NCI-H146 (cell line): ENCODE data around the gene MAN1C1.
A peak's percentile ranks its signal among the peaks of the same experiment; 100 is the strongest.

Experiments used
- DNase-seq: peaks from one replicate; lab custom pipeline; 2025; lab: John Stamatoyannopoulos, UW

MAN1C1 gene

DNA sequence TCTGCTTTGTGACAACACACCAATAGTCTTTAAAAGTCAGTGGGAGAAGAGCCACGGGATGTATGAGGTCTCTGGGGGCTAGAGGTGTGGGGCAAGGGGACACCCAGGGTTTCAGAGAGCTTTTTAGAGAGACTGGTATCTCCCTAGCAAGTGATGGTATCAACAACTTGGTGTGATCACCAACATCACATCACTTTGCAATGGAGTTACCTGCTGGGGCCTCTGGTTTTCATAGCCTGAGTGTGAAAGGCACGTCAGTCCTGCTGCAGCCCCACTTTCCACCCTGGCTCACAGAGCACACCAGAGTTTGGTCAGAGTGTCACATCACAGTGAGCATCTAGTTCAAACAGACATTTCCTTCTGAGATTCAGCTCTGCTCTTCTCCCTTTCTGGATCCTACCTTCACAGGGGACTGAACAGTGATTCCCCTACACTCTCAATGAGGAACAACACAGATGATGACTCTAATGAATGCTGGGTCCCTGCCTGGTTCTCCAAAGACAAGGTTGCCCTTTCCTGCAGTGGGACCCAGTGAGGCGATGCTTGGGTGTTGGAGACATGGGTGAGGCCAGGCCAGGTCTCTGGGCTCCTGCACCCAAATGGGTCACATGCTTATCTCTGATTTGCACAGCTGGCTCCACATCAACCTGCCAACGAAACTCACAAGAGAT lies 2.0 kb upstream of the MAN1C1 start:
- DNase-seq = no peak

DNA sequence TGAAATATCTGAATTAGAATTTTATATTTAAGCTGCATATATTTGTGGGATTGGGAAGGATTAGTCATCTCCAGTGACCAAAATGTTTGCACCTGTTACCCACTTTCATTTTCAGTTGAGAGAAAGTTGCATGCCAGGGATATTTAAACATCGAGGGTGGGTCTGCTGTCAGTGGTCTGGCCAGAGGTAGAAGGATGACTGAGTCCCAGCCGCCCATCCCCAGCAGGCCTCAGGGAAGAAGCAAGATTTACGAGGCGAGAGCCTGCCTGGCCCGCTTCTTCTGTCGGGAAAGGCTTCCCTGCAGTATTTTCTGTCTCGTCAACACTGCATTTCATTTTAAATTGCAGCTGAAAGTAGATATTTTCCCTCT lies 1.4 kb upstream of the MAN1C1 start:
- no peak for DNase-seq

DNA sequence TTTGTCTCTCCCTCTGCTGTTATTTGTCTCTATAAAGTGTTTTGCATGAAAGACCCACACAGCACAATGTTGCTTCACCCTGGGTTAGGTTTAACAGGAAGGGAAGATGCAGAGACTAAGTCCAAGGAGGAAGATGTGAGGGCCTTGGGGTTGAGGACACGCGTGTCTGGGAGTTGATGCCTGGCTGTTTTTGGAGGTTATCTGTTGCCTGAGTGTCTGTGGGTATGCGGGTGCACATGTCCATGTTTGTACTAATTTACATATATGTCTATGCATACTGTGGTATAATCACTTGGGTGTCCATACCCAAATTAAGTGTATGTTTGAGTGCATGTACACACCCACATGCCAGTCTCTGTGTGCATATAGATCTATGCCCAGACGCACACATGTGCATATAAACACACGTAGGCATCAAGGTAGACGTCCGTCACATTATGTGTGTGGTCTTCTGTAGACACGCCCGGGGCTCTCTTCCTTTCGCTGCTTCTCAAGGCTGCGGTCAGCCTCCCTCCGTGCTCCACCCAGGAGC lies 962 bp upstream of the MAN1C1 start:
- DNase-seq = no peak

DNA sequence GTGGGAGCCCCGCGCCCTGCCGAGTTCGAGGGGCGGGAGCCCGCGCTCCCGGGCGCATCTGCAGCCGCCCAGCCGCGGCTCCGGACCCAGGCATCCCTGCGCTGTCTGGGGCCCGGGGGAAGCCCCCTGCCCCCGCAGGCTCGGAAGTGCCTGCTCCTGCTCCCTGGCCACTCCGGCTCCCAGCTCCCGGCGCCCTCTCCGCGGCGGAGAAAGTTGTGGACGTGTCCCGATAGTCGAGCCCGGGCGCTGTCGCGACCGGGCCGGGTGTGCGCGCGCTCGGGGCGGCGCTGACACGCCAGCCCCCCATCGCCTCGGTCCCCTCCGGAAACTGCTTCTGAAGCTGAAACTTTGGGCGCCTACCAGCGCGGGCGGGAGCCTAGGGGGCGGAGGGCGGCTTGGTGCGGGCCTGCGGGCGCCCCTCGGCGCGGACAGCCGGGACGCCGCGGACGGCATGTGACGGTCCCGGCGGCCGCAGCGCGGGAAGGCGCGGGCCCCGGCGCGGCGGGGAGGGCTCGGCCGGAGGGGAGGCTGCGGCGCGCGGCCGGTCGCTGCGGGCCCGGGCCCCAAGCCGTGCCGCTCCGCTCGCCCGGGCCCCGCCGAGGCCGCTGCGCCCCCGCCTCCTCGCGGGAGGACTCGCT lies 515 bp downstream of the MAN1C1 start:
- no peak for DNase-seq

DNA sequence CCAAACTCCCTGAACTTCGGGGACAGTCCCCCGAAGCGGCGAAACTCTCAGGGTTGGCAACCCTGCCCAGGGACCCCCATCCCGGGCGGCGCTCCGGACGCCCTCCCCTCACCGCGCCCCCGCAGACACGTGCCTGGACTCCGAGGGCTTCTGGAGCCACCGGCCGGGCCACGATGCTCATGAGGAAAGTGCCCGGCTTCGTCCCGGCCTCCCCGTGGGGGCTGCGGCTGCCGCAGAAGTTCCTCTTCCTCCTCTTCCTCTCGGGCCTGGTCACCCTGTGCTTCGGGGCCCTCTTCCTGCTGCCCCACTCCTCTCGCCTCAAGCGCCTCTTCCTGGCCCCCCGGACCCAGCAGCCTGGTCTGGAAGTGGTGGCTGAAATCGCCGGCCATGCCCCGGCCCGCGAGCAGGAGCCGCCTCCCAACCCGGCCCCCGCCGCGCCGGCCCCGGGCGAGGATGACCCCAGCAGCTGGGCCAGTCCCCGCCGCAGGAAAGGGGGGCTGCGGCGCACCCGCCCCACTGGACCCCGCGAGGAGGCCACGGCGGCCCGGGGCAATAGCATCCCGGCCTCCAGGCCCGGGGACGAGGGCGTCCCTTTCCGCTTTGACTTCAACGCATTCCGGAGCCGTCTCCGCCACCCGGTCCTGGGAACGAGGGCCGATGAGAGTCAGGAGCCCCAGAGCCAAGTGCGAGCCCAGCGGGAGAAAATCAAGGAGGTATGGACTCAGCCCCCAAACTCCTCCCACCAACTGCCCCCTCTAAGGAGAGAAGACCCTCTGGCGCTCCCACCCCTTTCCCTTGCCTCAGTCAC lies 1.2 kb downstream of the MAN1C1 start:
- no peak for DNase-seq

DNA sequence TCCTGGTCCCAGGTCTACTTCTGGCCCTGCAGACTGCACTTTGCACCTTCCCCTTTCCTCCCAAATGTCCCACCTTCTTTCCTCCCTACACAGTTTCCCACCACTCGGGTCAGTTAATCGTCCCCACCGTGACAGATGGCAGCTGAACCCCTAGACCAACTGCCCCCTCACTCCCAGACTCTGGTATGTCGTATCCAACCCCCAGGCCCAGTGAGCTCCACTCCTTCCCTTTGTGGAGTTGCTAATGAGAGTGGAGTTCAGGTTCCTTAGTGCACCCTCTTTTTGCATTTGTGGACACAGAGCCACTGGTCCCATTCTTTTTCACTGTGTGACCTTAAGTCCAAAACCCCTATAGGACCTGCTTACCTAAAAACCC lies 1.8 kb downstream of the MAN1C1 start:
- DNase-seq = no peak

DNA sequence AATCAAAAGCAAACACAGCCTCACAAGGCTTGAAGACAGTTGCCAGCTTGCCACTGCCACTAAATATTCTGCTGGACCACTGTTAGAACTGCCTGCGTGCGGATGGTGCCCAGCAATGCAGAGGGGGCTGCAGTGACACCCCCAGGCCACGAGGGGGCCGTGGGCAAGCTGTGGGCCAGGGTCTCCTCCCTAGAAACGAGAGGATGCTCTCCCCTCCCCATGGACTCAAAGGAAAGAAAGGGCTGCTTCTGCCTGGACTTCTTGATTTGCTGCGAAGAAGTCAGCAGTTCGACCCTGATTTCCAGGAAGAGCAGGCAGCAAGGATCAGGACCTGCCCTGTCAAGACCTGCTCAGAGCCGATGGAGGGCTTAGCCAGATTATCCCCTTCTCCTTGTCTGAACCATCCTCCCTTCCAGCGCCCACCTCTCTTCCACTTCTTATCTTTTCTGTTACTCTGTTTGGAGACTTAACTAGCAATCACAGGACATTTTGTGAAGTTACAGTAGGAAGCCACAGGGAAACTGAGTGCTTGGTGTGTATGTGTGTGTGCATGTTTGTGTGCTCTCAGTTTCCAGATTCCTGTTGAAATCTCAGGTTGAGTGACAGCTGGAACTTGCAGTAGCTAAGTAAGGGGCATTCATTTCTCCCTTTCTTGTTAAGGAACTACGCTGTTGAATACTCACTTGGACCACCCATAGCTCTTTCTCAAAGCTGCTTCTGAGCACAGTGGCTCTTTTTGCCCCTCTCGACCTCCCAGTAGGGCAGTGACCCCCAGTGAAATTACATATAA lies 2.7 kb downstream of the MAN1C1 start:
- peak; percentile 31 for DNase-seq

DNA sequence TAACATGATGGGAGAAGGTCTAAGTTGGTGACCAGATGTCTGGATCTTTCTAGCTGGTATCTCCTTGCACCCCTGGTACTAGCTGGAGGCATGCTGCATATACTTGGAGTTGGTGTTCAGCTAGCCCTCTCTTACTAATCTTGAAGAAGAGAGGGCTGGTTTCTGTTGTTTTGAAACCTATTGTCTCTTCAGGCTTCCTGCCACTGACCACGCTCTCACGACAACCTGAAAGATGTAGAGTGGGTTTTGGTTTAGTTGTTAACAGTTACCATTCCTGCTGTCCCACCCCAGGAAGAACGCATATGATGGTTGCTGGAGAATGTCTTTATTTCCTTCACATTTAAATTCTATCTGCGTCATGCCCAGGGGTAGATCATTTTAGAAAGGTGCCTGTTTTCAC lies 3.6 kb downstream of the MAN1C1 start:
- DNase-seq = no peak

DNA sequence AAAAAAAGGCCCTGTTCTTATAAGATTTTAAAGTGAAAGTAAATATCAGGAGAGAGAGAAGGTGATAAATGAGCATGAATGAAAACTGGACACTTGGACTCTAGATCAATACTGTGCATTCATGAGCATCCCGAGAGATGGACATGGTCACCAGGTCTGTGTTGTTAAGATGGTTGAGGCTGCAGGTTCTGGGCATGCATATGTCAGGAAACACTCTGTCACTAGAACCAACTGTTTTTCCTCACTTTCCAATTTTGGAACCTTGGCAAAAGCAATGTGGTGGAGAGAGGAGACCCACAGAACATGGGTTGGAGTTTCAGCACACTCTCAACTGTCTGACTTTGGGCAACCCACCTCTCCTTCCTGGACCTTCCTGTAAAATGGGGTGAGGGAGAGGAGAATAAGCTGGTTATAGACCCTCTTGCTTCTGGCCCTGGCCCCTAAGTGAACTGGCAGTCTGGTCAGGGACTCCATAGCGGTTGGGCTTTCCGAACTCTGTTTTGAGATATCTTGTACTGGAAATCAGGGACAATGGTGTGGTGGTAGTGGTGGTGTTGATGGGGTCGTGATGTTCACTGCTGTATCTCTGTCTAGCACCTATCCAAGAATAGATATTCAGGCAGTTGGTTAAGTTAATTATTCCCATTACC lies 4.2 kb downstream of the MAN1C1 start:
- no peak for DNase-seq

DNA sequence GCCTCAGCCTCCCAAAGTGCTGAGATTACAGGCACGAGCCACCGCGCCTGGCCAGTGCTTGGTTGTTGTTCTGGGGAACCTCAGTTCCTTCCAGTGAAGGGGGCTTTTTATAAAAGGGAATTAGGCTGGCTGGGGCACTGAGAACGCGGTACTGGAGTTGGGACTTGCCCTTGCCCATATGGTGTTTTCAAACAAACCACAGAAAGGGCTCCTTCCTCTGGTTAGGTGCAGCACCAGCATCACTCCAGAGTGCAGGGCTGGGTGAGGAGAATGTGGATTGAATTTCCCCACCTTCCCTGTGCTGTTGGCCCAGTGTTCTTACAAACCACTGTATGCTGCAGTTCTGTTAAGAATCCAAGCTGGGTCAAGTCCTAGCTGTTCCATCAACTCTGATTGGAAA lies 5.3 kb downstream of the MAN1C1 start:
- DNase-seq = no peak

DNA sequence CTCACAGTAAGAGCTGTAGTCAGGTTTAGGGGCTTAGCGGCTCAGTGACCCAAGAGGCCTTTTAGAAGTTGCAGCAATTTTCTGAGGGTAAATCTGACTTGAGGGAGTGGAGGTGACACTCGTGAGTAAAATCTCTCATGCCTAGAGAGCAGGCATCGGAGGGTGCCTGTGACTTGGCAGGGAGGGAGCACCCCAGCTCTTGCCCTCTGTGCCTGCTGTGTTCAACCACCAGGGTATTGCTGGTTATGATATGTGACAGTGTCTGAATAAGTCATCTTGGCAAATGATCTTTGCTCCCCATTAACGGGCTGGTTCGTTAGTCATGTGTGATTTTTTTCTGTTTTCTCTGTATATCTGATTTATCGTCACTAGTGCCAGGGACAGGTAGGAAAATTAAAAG lies 5.9 kb downstream of the MAN1C1 start:
- no peak for DNase-seq

DNA sequence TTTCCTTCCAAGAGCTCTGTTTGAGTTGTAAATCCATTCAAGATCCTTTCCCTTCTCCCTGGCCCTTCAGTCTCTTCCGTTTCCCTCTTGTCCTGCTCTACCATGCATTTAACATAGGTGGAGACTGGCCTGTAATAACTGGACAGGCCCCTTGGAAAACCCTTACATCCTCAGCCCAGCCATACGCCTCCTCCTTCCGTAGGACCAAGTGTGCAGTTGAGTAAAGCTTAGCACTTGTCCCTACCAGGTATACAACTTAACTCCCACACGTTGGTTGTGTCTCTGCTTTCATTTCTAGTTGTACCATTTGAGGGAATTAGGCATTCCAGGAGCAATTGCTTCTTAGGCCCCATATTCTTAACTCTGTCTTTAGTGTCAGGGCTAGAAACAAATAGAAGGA lies 6.4 kb downstream of the MAN1C1 start:
- DNase-seq = no peak

DNA sequence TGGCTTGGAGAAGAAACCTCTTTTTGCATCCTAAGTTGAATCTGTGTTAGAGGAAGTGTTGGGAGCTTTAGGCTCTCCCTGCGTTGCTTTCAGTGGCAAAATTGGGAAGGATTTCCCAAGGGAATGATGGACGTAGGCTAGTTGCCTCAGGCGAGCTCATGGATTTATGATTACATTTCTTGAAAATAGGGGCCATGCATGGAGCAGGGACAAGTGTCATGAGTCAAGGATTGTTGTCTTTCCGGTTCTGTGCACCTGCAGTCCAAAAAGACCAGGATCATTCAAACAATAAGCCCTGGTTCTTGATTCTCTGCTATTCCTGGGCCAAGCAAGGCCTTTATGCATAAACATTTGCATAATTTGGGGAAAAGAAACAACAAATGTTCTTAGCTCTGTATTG lies 7.1 kb downstream of the MAN1C1 start:
- DNase-seq = no peak

DNA sequence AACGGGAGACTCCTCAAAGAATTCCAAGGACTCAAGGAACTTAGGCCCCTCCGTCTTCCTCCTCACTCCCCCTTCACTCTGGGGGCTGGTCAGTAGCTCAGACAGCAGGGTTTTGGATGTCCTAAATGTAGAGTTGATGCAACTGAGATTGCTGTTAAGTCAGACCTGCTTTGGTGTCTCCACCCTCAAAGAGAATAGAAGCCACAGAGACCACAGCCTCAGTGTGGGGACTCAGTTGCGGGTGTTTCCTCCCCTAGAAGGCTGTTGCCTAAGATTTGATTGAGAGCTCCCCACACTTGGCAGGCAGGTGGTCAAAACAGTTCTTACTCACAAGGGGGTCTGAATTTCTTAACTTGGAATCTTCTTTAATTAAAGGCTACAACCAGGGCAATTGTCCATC lies 7.6 kb downstream of the MAN1C1 start:
- no peak for DNase-seq

DNA sequence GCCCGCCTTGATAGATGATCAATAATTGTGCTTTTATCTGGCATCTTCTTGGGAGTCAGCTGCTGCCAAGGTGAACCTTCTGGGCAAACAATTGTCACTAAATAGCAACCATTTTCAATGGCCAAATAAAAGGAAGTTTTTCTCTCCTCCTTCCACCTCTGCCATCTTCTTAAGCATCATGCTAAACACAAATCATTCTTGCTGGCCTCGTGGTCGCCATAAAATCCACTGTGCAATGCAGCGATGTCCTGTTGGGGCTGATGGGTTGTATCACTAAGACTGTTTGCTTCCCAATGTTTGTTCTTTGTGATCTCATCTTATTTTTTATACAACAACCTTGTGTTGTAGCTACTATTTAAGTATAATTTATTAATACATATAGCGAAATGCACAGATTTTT lies 8.0 kb downstream of the MAN1C1 start:
- no peak for DNase-seq

DNA sequence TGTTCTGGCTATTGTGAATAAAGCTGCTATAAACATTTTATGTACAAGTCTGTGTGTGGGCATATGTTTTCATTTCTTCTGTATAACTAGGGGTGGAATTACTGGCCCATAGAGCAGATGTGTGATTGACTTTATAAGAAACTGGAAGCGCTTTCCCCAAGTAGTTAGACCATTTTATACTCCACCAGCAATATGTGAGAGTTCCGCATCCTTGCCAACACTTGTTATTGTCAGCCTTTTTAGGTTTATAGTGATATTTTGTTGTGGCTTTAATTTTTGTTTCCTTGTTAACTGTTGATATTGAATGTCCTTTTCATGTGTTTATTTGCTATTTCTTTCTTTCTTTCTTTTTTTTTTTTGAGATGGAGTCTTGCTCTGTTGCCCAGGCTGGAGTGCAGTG lies 9.4 kb downstream of the MAN1C1 start:
- DNase-seq = no peak

DNA sequence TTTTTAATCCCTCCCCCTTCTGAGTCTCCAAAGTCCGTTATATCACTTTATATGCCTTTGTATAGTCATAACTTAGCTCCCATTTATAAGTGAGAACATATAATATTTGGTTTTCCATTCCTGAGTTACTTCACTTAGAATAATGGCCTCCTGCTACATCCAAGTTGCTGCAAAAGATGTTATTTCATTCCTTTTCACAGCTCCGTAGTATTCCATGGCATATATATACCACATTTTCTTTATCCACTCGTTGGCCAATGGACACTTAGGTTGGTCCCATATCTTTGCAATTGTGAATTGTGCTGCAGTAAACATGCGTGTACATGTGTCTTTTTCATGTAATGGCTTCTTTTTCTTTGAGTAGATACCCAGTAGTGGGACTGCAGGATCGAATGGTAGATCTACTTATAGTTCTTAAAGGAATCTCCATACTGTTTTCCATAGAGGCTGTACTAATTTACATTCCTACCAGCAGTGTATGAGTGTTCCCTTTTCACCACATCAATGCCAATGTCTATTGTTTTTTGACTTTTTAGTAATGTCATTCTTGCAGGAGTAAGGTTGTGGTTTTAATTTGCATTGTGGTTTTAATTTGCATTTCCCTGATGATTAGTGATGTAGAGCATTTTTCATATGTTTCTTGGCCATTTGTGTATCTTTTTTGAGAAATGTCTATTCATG lies 12.3 kb downstream of the MAN1C1 start:
- no peak for DNase-seq

DNA sequence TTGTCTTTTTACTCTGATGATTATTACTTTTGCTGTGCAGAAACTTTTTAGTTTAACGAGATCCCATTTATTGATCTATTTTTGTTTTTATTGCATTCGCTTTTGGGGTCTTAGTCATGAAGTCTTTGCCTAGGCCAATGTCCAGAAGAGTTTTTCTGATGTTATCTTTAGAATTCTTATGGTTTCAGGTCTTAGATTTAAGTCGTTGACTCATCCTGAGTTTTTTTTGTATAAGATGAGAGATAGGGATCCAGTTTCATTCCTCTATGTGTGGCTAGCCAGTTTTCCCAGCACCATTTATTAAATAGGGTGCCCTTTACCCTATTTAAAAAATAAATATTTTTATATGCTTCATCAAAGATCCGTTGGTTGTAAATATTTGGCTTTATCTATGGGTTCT lies 13.2 kb downstream of the MAN1C1 start:
- no peak for DNase-seq

DNA sequence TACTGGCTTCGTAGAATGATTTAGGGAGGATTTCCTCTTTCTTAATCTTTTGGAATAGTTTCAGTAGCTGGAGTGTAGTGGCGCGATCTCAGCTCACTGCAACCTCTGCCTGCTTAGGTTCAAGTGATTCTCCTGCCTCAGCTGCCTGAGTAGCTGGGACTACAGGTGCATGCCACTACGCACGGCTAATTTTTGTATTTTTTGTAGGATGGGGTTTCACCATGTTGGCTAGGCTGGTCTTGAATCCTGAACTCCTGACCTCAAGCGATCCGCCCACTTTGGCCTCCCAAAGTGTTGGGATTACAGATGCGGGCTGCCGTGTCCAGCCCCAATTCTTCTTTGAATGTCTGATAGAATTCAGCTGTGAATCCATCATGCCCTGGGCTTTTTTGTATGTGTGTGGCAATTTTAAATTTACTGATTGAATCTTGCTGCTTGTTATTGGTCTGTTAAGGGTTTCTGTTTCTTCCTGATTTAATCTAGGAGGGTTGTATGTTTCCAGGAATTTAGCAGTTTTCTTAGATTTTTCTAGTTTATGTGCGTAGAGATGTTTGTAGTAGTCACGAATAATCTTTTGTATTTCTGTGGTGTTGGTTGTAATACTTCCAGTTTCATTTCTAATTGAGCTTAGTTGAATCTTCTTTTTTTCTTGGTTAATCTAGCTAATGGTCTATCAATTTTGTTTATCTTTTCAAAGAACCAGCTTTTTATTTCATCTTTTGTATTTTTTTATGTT lies 15.3 kb downstream of the MAN1C1 start:
- no peak for DNase-seq

DNA sequence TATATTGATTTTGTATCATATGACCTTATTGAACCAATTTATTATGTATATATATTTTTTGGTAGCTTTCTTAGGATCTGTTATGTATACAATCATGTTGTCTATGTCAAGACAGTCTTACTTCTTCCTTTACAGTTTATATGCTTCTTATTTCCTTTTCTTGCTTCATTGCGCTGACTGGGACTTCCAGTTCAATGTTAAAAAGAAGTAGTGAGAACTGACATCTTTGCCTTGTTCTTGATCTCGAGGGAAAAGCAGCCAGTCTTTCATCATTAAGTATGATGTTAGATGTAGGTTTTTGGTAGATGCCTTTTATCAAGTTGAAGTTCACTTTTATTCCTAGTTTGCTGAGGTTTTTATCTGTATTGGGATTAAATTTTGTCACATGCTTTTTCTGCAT lies 17.5 kb downstream of the MAN1C1 start:
- DNase-seq = no peak

DNA sequence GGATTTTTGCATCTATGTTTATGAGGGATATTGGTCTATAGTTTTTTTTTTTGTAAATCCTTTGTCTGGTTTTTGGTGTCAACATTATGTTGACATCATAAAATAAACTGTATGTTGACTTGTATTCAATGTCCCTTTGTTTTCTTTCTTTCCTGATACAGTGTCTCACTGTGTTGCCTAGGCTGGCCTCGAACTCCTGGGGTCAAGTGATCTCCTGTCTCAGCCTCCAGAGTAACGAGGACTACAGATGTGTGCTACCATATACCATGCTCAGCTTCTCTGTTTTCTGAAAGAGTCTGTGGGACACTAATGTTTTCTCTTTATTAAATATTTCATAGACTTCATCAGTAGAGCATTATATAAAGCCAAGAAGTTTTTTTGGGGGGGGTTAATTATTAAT lies 18.3 kb downstream of the MAN1C1 start:
- DNase-seq = no peak
